Measurements from ENCODE around the gene GAS6.

DNA sequence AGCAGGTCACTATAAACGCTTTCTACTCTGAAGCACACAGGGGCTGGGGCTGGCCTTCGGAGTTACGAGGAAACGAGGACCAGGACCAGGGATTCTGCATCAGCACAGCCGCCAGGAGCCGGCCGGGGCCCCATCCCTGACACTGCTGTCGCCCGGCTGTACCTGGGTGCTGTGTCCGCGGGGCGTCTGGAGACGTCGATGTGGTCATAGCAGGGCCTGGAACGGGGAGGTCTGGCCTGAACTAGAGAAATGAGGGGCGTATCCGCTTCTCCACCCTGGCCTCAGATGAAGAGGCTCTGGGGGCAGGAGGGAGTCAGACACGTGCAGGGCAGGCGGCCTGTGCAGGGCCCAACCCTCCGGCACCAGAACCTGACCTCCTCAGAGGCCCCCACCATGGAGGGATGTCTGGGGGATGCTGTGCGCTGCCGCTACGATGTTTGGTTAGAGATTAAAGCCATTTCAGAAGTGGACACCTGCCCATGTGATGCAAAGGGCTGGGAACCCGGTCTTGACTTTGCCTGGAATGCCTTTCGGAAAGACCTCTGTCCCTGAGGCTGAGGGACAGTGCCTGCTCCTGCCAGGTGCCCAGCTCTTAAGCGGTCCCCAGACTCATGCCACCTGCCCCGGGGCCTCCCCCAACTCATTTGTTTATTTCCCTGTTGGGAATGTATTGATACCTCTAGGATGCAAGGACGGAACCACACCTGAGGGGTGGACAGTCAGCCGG, 21.4 kb downstream of the GAS6 start:
- TF ChIP-seq, protein P1, sequence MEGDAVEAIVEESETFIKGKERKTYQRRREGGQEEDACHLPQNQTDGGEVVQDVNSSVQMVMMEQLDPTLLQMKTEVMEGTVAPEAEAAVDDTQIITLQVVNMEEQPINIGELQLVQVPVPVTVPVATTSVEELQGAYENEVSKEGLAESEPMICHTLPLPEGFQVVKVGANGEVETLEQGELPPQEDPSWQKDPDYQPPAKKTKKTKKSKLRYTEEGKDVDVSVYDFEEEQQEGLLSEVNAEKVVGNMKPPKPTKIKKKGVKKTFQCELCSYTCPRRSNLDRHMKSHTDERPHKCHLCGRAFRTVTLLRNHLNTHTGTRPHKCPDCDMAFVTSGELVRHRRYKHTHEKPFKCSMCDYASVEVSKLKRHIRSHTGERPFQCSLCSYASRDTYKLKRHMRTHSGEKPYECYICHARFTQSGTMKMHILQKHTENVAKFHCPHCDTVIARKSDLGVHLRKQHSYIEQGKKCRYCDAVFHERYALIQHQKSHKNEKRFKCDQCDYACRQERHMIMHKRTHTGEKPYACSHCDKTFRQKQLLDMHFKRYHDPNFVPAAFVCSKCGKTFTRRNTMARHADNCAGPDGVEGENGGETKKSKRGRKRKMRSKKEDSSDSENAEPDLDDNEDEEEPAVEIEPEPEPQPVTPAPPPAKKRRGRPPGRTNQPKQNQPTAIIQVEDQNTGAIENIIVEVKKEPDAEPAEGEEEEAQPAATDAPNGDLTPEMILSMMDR (IDR thresholded peaks at IDR 0.05): no peak
- TF ChIP-seq POLR2AphosphoS5 (IDR thresholded peaks at IDR 0.05; ENCODE audit: insufficient read depth in 1 of 2, low read depth in 1 of 2): no peak
